NCI-H187 (cell line): Measurements from ENCODE around the gene KIF19.
"Not testable (repeated sequence)": the region's sequence is repeated elsewhere in the genome, so short reads cannot be mapped to it uniquely, and the experiment has no call there.

Experiments used
- DNase-seq, 2 experiments: peaks; one replicate each; lab custom pipeline; 2025; lab: John Stamatoyannopoulos, UW

Gene KIF19

GRCh38 chr17:74389937-74390679 lies 64.1 kb downstream of the KIF19 start:
- no peak for DNase-seq

GRCh38 chr17:74390680-74391653 lies 64.9 kb downstream of the KIF19 start:
- DNase-seq = no peak

- no peak for DNase-seq
These were observed 65.7 kb downstream of the KIF19 start for GRCh38 chr17:74391771-74392170.

GRCh38 chr17:74392848-74393247 lies 66.8 kb downstream of the KIF19 start:
- no peak for DNase-seq

- no peak for DNase-seq
These were observed 67.4 kb downstream of the KIF19 start for GRCh38 chr17:74393346-74393942.

- DNase-seq = no peak
These were observed 68.4 kb downstream of the KIF19 start for GRCh38 chr17:74394275-74394950.

GRCh38 chr17:74394977-74395376 lies 69.0 kb downstream of the KIF19 start:
- no peak for DNase-seq

GRCh38 chr17:74396567-74396966 lies 70.5 kb downstream of the KIF19 start:
- no peak for DNase-seq

GRCh38 chr17:74402048-74402447 lies 76.0 kb downstream of the KIF19 start:
- DNase-seq = no peak

GRCh38 chr17:74403512-74404137 lies 77.6 kb downstream of the KIF19 start:
- no peak for DNase-seq

GRCh38 chr17:74404218-74404617 lies 78.2 kb downstream of the KIF19 start:
- no peak for DNase-seq

GRCh38 chr17:74404789-74405188 lies 78.8 kb downstream of the KIF19 start:
- DNase-seq = no peak

- DNase-seq = not testable (repeated sequence)
These were observed 79.3 kb downstream of the KIF19 start for GRCh38 chr17:74405311-74405710.
